Stimulated activated CD4-positive, alpha-beta T cell treated with anti-CD3 and anti-CD28 coated beads, Interleukin-4, amount 100 ng/mL, for 24 hours (primary cell): Measurements from ENCODE around the gene IL5.
"Not testable (repeated sequence)": the region's sequence is repeated elsewhere in the genome, so short reads cannot be mapped to it uniquely, and the experiment has no call there.

Experiments used
- DNase-seq: peaks from one replicate; pipeline ENCODE4 v3.0.0-alpha.2; 2020

The IL5 gene

DNA sequence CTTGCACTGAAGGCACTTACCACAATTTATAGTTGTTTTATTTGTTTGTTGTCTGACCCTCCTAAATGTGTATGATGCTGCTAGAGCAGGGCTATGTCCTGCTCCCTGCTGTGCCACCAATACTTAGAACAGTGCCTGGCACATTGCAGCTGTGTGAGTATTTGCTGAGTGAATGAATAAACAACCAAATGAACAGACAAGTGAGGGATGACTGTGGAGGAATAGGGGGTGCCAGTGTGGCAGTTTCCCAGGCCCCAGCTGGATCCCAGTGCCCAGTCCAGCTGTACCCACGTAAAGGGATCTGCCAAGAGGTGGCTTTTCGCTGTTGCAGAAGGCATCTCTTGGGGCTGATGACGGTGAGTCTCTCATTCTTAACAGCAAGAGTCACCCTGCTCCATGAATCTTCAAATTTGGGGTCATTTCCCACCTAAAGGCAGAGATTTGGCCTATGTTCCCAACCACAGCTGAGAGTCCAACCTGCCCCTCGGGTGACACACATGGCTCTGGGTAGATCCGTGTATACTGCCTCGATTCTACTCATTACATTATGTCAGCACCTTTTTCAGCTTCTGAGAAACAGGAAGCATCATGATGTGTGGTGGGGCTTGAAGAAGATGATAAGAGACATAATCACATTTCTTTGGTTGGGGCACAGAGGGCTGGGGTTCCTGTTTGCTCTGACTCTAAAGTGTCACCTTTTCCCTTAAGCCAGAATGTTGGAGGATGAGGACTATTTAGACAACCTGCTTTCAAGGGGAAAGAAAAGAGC, 14.3 kb downstream of the IL5 start:
- DNase-seq, result no peak

DNA sequence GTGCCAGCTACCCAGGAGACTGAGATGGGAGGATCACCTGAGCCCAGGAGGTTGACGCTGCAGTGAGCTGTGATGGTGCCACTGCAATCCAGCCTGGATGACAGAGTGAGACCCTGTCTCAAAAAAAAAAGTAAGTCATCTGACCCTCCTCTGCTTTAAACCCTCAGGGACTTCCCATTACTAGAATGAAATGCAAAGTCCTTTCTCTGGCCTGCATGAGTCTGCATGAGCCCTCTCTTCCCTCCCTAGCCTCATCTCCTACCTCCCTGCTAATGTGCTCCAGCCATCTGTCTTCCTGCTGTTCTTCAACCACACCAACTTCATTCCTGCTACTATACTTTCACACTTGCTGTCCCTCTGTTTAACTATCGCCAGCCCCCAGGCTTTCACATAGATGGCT, 15.3 kb downstream of the IL5 start:
- no peak for DNase-seq

DNA sequence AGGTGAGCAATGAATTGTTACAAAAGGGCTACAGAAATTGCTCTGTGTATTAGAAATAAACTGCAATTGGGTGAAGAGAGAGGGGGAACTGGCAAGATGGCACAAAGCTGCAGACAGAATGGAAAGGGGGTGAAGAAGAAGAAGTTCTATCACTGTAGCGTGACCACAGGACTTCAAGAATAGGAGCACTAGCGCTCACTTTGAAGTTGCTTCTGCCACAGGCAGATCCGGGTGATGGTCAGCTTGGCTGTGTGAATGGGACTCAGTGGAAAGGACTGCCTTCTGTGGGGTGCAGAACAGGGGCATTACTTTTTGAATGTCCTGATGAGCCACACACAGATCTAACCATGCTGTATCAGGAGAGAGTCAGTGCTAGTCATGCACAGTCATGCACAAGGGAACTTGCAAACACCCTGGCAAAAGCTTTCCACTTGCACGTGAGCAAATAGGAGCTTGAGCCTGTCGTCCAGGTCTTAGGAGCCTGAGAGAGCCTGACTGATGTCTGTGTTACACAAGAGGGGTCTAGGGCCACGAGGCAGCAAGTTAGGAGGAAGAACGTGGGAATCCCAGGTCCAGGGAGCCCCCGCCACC, 16.3 kb downstream of the IL5 start:
- no peak for DNase-seq

DNA sequence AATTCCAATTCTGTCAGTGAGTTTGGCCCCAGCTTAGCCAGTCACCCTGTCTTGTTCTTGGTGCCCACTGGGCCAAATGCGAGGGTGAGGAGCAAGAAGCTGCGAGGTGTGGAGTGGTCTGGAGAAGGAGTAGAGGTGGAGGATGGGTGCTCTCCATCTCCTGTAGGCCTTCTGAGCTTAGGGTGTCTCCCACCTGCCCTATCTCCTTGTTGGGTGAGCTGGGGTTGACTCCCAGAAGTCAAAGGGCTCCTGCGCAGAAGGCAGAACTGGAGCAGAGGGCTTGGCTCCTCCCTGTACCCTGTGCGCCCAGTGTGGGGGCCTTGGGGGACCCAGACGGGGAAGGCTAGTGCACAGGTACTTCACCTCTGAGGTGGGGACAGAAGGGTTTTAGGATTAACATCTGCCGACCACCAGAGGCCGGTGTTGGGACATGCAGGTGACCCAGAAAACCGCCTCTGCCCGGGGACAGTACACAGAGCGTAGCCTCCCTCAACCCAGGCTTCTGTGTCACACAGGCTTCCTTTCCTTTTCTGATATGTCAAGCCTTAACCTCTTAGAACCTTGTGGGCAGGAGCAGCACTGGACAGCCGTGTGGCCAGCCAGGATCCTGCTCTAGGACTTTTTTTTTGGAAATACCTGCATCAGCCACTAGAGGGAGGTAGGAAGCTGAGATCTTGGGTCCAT, 16.9 kb downstream of the IL5 start:
- DNase-seq, result peak; percentile 49

DNA sequence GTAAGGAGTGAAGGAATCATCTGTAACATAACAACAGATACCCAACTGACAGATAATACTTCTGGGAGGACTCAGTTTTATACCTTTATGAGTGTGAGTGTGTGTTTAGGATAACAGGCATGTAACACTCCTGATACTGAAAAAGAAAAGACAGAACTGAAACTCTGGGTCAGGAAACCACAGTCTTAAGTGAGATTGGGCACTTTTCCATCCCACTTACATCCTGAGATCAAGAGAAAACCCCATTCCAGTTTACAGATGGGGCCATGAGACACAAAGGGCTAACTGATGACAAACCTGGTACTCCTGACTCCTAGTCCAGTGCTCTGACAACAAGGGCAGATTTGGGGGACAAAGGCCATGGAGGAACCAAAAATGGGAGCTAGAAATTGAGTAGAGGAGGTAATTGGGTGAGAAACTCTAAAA, 18.0 kb downstream of the IL5 start:
- DNase-seq, result no peak

DNA sequence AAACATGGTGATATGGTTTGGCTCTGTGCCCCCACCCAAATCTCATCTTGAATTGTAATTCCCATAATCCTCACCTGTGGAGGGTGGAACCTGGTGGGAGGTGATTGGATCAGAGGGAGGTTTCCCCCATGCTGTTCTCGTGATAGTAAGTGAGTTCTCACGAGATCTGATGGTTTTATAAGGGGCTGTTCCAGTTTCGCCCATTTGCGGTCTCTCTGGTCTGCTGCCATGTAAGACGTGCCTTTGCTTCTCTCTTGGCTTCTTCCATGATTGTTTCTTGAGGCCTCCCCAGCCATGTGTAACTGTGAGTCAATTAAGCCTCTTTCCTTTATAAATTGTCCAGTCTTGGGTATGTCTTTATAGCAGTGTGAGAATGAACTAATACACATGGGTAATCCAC, 18.4 kb downstream of the IL5 start:
- not testable (repeated sequence) for DNase-seq

DNA sequence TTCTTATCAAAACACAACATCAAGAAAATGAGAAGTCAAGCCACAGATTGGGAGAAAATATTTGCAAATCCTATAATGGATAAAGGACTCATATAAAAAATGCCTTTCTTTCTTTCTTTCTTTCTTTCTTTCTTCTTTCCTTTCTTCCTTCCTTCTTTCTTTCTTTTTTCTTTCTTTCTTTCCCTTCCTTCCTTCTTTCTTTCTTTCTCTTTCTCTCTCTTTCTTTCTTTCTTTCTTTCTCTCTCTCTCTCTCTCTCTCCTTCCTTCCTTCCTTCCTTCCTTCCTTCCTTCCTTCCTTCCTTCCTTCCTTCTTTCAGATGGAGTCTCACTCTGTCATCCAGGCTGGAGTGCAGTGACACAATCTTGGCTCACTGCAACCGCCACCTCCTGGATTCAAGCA, 21.3 kb downstream of the IL5 start:
- not testable (repeated sequence) for DNase-seq

DNA sequence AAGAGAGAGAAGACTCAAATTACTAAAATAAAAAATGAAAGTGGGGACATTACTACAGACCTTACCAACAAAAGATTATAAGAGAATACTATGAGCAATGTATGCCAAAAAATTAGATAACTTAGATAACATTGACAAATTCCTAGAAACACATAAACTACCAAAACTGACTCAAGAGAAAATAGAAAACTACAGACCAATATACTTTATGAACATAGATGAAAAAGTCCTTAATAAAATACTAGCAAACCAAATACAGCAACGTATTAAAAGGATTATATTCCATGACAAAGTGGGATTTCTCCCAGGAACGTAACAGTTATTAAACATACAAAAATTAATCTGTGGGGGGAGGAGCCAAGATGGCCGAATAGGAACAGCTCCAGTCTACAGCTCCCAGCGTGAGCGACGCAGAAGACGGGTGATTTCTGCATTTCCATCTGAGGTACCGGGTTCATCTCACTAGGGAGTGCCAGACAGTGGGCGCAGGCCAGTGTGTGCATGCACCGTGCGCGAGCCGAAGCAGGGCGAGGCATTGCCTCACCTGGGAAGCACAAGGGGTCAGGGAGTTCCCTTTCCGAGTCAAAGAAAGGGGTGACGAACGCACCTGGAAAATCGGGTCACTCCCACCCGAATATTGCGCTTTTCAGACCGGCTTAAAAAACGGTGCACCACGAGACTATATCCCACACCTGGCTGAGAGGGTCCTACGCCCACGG, 29.5 kb downstream of the IL5 start:
- not testable (repeated sequence) for DNase-seq

DNA sequence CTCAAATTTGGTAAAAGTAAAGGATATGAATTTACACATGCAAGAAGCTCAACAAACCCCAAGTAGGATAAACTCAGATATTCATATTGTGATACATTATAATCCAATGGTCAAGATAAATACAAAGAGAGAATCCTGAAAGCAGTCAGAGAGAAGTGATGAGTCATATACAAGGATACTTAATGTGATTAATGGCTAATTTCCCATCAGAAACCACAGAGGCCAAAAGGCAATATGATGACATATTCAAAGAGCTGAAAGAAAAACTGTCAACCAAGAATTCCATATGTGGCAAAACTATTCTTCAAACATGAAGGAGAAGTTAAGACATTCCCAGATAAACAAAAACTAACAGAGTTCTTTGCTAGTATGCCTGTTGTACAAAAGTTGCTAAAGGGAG, 33.2 kb downstream of the IL5 start:
- no peak for DNase-seq

DNA sequence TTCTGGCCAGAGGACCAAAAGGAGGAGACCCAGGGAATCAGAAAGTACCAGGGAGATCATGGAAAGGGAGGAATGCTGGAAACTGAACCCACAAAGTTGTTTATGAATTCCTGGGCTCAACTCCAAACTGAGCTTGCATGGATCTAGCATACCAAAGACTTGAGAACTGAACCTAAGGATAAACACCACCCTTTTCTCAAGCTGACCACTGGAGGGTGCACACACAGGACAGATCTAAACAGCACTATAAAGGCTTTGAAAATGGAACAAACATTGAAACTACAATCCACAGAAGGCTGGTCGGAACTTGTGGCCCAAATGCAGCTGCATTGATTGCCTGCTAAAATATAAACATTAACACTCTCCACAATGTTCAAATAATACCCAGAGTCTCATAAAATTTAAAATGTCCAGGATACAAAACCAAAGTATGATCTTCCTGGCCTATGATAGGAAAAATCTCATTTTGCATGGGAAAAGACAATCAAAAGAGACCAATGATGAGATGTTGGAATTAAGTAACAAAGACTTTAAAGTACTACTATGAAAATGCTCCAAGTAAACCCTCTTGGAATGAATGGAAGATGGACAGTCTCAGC, 37.1 kb downstream of the IL5 start:
- no peak for DNase-seq

DNA sequence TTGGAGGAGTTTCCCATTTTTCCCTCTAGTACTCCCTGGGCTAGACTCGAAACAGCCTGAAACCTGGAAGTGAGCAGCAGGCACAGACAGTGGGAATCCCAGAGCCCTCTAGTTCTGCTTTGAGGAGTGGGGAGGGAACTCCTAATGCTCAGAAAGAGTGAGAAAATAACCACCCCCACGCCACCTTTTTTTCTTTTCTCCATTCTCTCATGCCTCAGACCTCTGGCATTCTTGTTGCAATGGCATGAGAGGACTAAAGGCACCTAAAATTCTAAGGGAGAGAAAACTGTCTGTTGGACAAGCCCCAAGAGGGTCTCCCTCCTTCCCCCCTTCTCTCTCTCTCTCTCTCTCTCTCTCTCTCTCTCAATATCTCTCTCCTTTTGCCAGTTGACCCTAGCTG, 37.7 kb downstream of the IL5 start:
- no peak for DNase-seq

DNA sequence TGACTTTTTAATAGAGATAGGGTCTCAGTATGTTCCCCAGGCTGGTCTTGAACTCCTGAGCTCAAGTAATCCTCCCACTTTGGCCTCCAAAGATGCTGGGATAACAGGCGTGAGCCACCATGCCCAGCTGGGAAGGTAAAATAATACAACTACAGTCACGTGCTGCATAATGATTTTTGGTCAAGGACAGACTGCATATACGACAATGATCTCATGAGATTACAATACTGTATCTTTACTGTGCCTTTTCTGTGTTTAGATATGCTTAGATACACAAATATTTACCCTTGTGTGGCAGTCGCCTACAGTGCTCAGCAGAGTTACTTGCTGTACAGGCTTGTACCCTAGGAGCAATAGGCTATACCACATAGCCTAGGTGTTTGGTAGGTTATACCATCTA, 38.6 kb downstream of the IL5 start:
- no peak for DNase-seq

DNA sequence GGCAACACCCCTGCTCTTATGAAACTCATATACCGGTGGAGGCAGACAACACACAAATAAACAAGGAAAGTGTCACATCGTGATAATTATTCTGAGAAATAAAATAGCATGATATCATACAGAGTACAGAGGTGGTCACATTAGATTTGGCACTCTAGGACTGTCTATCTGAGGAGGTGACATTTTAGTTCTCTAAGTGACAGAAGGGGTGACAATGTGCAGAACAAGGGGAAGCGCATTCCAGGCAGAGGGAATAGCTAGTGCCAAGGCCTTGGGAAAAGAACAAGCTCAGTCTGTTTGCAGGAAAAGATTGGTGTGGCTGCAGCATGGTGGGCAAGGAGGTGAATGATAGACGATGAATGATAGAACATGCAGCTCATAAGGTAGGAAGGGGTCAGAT, 40.1 kb downstream of the IL5 start:
- no peak for DNase-seq

DNA sequence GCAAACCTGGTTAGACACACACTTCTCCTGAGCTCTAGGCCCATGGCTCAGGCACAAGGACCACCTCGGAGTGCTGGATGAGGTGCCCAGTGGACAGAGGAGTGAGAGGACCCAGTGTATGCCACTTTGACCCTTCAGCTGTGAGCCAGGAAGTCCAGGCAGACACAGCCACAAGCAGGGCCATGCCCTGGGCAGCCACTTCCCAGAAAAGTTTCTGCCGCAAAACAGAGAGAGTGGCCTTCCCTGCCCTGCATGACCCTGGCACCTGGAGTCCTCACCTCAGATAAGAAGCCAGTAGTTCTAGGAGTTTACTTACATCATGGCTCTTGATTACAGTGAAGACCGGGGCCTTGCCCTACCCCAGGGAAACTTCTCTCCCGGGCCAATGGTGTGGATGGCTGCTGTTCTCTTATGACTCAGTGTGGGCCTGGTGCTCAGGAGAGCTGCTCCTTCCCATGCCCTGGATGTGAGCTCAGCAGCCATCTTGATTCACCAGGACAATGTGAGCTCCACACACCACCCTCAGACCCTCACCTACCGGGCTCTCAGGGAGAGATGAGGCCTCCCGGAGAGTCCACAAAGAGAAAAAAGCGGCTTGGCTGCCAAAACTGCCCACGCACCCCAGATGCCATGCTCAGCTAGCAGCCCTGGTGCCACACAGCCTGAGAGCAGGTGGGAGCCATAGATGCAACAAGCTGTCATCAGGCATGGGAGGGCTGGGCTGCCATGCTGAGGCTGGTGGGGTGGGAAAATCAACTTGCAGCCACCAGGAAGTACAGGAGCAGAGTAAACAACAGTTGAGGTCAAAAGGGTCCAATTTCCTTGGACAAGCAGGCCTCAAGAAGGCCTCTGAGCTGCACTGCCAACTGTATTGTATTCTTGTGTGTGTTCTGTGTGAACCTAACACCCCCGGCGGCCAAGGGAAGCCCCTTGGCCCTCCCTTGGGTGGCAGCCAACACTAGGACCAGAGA, 41.1 kb downstream of the IL5 start:
- DNase-seq, result no peak

DNA sequence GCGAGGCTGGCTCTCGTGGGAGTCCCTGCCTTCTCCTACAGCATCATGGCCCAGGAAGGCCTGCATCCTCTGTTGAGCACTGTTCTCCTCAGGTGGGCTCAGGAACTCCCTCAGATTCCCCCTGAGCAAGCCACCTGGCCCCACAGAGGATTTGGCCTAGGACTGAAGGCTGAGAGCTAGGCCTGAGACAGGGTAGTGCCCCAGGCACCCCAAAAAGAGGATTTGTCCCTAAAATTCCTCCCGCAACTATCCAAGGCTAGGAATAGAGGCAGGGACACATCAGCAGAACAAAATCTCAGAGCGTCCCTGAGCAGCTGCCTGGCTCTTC, 41.7 kb downstream of the IL5 start:
- DNase-seq, result no peak

DNA sequence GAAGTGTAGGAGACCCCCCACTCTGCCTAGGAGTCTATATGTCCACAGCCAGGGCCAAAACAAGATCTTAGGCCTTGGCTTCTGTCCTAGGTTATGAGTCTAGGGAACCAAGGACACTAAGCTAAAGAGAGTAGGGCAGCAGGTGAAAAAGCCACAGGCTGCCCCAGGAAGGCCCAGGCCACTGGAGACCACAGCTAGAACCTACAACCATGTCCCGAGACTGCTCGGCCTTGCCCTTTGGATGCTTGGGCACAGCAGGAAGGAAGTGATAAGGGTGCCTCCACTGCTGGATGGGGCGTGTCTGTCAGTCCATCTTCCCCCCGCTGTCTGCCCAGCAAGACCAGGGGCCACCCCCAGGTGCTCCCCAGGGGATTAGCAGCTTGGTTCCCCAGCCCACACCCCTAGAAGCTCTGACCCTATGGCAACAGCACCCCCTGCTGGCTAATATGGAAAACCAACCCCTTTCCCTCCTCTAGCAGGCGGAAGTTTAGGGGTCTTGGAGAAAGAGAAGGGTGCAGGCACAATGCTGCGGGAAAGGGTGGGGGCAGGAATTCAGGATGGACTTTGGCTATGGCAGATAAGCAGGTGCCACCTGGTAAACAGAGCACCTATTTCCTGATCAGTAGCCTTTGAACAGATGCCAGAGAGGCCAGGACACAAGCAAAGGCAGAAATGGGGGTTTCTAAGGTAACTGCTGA, 42.2 kb downstream of the IL5 start:
- DNase-seq, result peak; percentile 83

DNA sequence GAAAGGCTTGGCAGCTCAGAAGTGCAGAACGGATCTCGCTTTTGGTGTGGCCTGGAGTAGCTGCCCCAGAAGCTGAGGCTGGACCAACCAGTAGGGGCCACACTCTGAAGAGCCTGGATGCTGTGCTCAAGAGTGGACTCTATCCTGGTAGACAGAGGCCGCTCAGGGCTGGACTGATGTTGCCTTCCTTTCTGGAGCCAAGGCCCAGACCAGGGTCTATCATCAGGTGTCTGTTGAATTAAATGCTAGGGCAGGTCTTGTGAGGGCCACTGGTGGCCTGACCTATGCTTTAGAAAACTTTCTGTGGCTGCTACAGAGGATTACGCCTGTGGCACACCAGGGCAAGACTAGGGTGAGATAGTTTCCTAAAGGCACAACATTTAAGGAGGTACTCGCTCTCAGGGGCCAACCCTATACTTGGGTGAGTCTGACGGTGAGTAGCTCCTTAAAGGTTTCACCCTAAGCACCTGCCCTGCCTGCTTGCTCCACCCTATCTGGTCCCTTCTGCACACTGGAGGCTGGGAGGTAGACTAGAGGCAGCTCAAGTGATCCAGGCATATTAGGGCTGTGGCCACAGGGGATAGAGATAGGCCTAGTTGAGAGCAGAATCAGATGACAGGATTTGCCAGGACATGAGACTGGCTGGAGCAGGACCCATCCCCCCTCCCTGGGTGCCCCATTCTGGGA, 42.9 kb downstream of the IL5 start:
- no peak for DNase-seq

DNA sequence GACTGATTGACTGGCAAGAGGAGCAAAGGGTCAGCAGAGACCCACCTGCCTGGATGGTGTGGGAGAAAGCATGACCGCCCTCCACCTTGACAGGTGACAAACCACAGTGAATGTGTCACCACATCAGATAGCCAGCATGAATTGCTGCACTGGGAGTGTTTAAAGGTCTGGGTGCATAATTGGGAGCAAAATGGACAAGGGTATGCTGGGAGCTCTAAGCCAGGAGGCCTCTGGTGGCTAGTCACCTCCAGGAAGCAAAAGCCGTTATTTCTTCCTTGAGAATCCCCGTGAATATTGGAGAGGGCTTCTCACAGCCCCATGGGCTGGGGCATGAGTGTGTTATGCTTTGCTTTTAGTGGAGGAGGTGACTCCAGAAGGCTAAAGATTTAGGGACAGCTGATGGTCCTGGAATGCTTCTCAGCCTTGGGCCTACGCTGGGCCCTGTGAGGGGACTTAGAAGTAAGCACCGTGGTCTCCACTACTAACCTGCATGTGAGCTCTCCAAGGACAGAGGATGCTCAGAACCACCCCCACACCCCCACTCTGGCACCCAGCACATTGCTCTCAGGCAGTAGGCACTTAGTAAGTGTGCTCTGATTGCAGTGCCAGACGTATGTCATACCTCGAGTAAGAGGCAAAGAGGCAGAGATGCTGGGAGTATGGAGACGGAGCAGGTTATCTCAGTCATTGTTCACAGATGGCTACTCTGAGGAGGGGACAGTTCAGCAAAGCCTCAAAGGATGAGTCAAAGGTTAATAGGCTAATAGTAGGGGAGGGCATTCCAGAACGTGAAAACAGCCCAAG, 43.7 kb downstream of the IL5 start:
- no peak for DNase-seq

DNA sequence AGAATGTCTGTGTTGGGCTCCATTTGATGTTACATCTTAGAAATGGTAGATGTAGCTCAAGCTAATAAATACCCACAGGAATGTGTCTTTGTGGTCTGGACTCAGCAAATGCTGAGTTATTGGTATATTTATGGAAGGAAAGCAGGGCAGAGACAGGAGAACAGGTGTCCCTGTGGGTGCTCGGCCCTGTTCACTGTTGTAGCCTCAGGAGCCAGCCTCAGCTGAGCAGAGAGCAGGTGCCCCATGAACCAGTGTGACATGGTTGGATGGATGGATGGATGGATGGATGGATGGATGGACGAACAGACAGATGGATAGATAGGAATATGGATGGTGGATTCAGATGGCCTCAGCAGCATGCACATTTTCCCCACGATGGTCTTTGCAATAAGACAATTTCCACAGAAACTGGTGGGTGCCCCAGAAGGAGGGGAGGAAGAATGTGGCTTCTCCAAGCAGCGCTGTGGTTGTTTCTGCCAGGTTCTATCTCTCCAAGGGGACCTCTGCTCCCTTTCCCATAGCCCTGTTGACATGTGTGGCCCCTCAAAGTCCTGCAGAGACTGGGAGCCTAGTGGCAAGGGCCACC, 44.5 kb downstream of the IL5 start:
- no peak for DNase-seq

DNA sequence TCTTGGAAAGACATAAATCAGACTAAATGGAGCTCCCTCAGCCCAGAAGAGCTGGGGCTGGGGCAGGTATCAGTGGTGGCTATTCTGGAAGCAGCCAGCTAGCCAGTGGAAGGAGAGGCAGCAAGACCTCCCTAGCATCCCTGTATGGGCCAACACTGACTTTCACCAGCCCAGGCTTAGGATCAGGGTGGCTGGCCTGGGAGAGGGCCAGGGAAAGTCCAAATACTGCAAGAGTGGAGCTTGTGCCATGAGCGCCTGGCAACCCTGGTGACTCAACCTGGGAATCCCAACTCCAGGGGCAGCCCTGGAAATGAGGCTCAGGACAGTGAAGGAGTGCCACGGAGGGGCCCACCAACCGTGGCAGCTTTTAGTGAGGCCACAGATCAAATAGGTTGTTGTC, 45.2 kb downstream of the IL5 start:
- DNase-seq, result no peak
